NCI-H1092 treated with DMSO at 0.1 percent for 48 hours (cell line): ENCODE results near the gene PLCB1.

Experiments used
- DNase-seq: peaks from one replicate; lab custom pipeline; 2025; lab: John Stamatoyannopoulos, UW

The PLCB1 gene

GRCh38 chr20:8131598-8132483, at the start of gene PLCB1:
PLCB1 (plus strand) TSS chr20:8132266; CDS start chr20:8132652, 386 bp downstream.
- peak; percentile 80 for DNase-seq

- peak; percentile 78 for DNase-seq
Observed at GRCh38 chr20:8082989-8083388, 49.1 kb upstream of the PLCB1 start.

- DNase-seq, result no peak
Observed at GRCh38 chr20:8089668-8090067, 42.4 kb upstream of the PLCB1 start.

GRCh38 chr20:8094415-8094818, 37.6 kb upstream of the PLCB1 start:
- peak; percentile 7 for DNase-seq

GRCh38 chr20:8094850-8095249, 37.2 kb upstream of the PLCB1 start:
- no peak for DNase-seq

GRCh38 chr20:8095648-8096572, 36.2 kb upstream of the PLCB1 start:
- DNase-seq, result no peak

GRCh38 chr20:8097307-8097706, 34.8 kb upstream of the PLCB1 start:
- no peak for DNase-seq

- no peak for DNase-seq
Observed at GRCh38 chr20:8104252-8104651, 27.8 kb upstream of the PLCB1 start.

- DNase-seq, result peak; percentile 8
Observed at GRCh38 chr20:8114612-8115011, 17.5 kb upstream of the PLCB1 start.

- no peak for DNase-seq
Observed at GRCh38 chr20:8115436-8115835, 16.6 kb upstream of the PLCB1 start.

- no peak for DNase-seq
Observed at GRCh38 chr20:8116067-8116811, 15.8 kb upstream of the PLCB1 start.

- DNase-seq, result no peak
Observed at GRCh38 chr20:8117636-8118035, 14.4 kb upstream of the PLCB1 start.

GRCh38 chr20:8118039-8118438, 14.0 kb upstream of the PLCB1 start:
- DNase-seq, result no peak

GRCh38 chr20:8118760-8119159, 13.3 kb upstream of the PLCB1 start:
- DNase-seq, result no peak

- DNase-seq, result no peak
Observed at GRCh38 chr20:8121666-8122065, 10.4 kb upstream of the PLCB1 start.

- DNase-seq, result no peak
Observed at GRCh38 chr20:8124639-8125038, 7.4 kb upstream of the PLCB1 start.

GRCh38 chr20:8126181-8126580, 5.9 kb upstream of the PLCB1 start:
- no peak for DNase-seq

GRCh38 chr20:8126841-8127378, 5.2 kb upstream of the PLCB1 start:
- DNase-seq, result no peak

- DNase-seq, result no peak
Observed at GRCh38 chr20:8127553-8128255, 4.4 kb upstream of the PLCB1 start.

- DNase-seq, result no peak
Observed at GRCh38 chr20:8128291-8129060, 3.6 kb upstream of the PLCB1 start.
